HPDE6-E6E7 (cell line): Measurements from ENCODE around the gene KDM2A.

Experiments
- DNase-seq: peaks from one replicate; pipeline ENCODE4 v3.0.0; 2011; ENCODE audit warnings: missing footprints; ENCODE audit errors: extremely low spot score

KDM2A gene

GRCh38 chr11:67118801-67119584 lies at the start of gene KDM2A:
TSS of gene KDM2A (plus strand) at chr11:67119263. CDS start at chr11:67121317, 2,054 bp downstream.
- peak; percentile 100 for DNase-seq

- no peak for DNase-seq
Measured at GRCh38 chr11:67071420-67072284, 47.4 kb upstream of the KDM2A start.

- no peak for DNase-seq
Measured at GRCh38 chr11:67072295-67072694, 46.8 kb upstream of the KDM2A start.

- DNase-seq, result no peak
Measured at GRCh38 chr11:67073908-67074307, 45.2 kb upstream of the KDM2A start.

GRCh38 chr11:67076202-67076601 lies 42.9 kb upstream of the KDM2A start:
- DNase-seq, result no peak

- no peak for DNase-seq
Measured at GRCh38 chr11:67079065-67079705, 39.9 kb upstream of the KDM2A start.

GRCh38 chr11:67082071-67082791 lies 36.8 kb upstream of the KDM2A start:
- no peak for DNase-seq

GRCh38 chr11:67083786-67084366 lies 35.2 kb upstream of the KDM2A start:
- DNase-seq, result no peak

- DNase-seq, result no peak
Measured at GRCh38 chr11:67085617-67086016, 33.4 kb upstream of the KDM2A start.

GRCh38 chr11:67090717-67091116 lies 28.3 kb upstream of the KDM2A start:
- DNase-seq, result no peak

- DNase-seq, result no peak
Measured at GRCh38 chr11:67095214-67095507, 23.9 kb upstream of the KDM2A start.

- no peak for DNase-seq
Measured at GRCh38 chr11:67098799-67099429, 20.1 kb upstream of the KDM2A start.

GRCh38 chr11:67099831-67100324 lies 19.2 kb upstream of the KDM2A start:
- DNase-seq, result no peak

GRCh38 chr11:67102664-67103063 lies 16.4 kb upstream of the KDM2A start:
- DNase-seq, result no peak

- no peak for DNase-seq
Measured at GRCh38 chr11:67105964-67106363, 13.1 kb upstream of the KDM2A start.

GRCh38 chr11:67111261-67111660 lies 7.8 kb upstream of the KDM2A start:
- DNase-seq, result no peak

- no peak for DNase-seq
Measured at GRCh38 chr11:67113231-67113721, 5.8 kb upstream of the KDM2A start.

GRCh38 chr11:67114275-67114896 lies 4.7 kb upstream of the KDM2A start:
- DNase-seq, result no peak

- no peak for DNase-seq
Measured at GRCh38 chr11:67116758-67117105, 2.3 kb upstream of the KDM2A start.

- DNase-seq, result no peak
Measured at GRCh38 chr11:67117176-67117575, 1.9 kb upstream of the KDM2A start.
